PC-3 (cell line): ENCODE measurements around the gene FLCN. TPM values are rescaled to one million over a fixed set of nuclear protein-coding genes. Genes with fewer than 3 reads are reported as not detected.

Experiments
- ATAC-seq: fragments of 200-7000 bp; cut with Tn5 transposase; 2 replicates; pipeline ENCODE4 v1.9.1; 2020; ENCODE audit warnings: mild to moderate bottlenecking, moderate library complexity
- BruUV-seq: library from RNA; stranded (reverse); fragments of 400-500 nt; replicated peaks from 2 replicates; lab custom pipeline; 2021; lab: Mats Ljungman, UMichigan
- CTCF ChIA-PET: fragments of 300-600 bp; sonication (Branson Sonifier 250); formaldehyde crosslinking; loops from one replicate; lab custom pipeline; 2022; ENCODE audit warnings: antibody characterized with exemption; lab: Charles Lee
- POLR2A ChIA-PET: fragments of 300-600 bp; sonication (Branson Sonifier 250); formaldehyde crosslinking; loops from one replicate; lab custom pipeline; 2022; ENCODE audit warnings: antibody characterized with exemption; ENCODE audit not compliant: unreplicated experiment; lab: Charles Lee
- DNase-seq: peaks from one replicate; pipeline ENCODE4 v3.0.0-alpha.2; 2015
- H2AFZ ChIP-seq: fragments of 300-600 bp; sonication (generic); 2 replicates; pipeline ENCODE4 v1.6.0; 2016; ENCODE audit warnings: antibody characterized with exemption, low read length
- H3F3A ChIP-seq: fragments of 300-600 bp; sonication (generic); one replicate; pipeline ENCODE4 v1.6.0; 2017; ENCODE audit warnings: antibody characterized with exemption, low read length, control low read depth, mild to moderate bottlenecking; ENCODE audit not compliant: unreplicated experiment
- H3K27ac ChIP-seq: fragments of 300-600 bp; sonication (generic); 2 replicates; pipeline ENCODE4 v1.5.1; 2016; ENCODE audit warnings: mild to moderate bottlenecking, low read length
- H3K27me3 ChIP-seq: fragments of 300-600 bp; sonication (generic); 2 replicates; pipeline ENCODE4 v1.6.1; 2016; ENCODE audit warnings: low read length, mixed read lengths
- H3K36me3 ChIP-seq: fragments of 300-600 bp; sonication (generic); 2 replicates; pipeline ENCODE4 v1.6.1; 2016; ENCODE audit warnings: low read depth, mixed run types, low read length, mixed read lengths
- H3K4me1 ChIP-seq: fragments of 300-600 bp; sonication (generic); 2 replicates; pipeline ENCODE4 v1.5.1; 2016; ENCODE audit warnings: low read length; ENCODE audit not compliant: insufficient read depth
- H3K4me2 ChIP-seq: fragments of 300-600 bp; sonication (generic); 2 replicates; pipeline ENCODE4 v1.6.0; 2016; ENCODE audit warnings: low read length
- H3K4me3 ChIP-seq: fragments of 300-600 bp; sonication (generic); 2 replicates; pipeline ENCODE4 v1.5.1; 2016; ENCODE audit warnings: mild to moderate bottlenecking, low read length, mixed read lengths
- H3K79me2 ChIP-seq: fragments of 300-600 bp; sonication (generic); 2 replicates; pipeline ENCODE4 v1.6.1; 2017; ENCODE audit warnings: low read length, mixed read lengths
- H3K9ac ChIP-seq: fragments of 300-600 bp; sonication (generic); 2 replicates; pipeline ENCODE4 v1.6.0; 2016; ENCODE audit warnings: mild to moderate bottlenecking, low read length
- H3K9me2 ChIP-seq: fragments of 300-600 bp; sonication (generic); replicated peaks from 2 replicates; pipeline ENCODE4 v1.6.1; 2016; ENCODE audit warnings: mixed run types, low read length, mixed read lengths
- H3K9me3 ChIP-seq: fragments of 300-600 bp; sonication (generic); 2 replicates; pipeline ENCODE4 v1.6.1; 2016; ENCODE audit warnings: low read length, mixed read lengths
- H4K20me1 ChIP-seq: fragments of 300-600 bp; sonication (generic); 2 replicates; pipeline ENCODE4 v1.6.1; 2016; ENCODE audit warnings: low read length, mixed read lengths
- EZH2 ChIP-seq: fragments of 300-600 bp; sonication (generic); IDR thresholded peaks from one replicate; pipeline ENCODE4 v1.6.1; 2017; ENCODE audit warnings: antibody characterized with exemption, mild to moderate bottlenecking, low read length; ENCODE audit not compliant: unreplicated experiment
- EZH2phosphoT487 ChIP-seq: fragments of 300-600 bp; sonication (generic); IDR thresholded peaks from 2 replicates; pipeline ENCODE4 v1.6.1; 2018; ENCODE audit warnings: mild to moderate bottlenecking, antibody characterized with exemption, low read length, borderline replicate concordance
- intact Hi-C: fragments of 100-400 bp; cut with micrococcal nuclease; formaldehyde crosslinking; loops from 2 replicates; pipeline ENCODE4 v1.9.0; 2023
- total RNA-seq: library from RNA; depleted of rRNA; stranded (reverse); fragments of >200 nt; gene quantifications from 2 replicates; pipeline ENCODE4 v1.2.3, GENCODE V29; 2014
- TF ChIP-seq, protein P1 (sequence below): fragments of 300-600 bp; sonication (generic); conservative IDR thresholded peaks from 2 replicates; pipeline ENCODE4 v1.5.1; 2017; ENCODE audit warnings: antibody characterized with exemption, low read depth, mild to moderate bottlenecking, low read length

FLCN gene
- total RNA-seq, 1 experiment from 2014 or later = 30.8 TPM

DNA sequence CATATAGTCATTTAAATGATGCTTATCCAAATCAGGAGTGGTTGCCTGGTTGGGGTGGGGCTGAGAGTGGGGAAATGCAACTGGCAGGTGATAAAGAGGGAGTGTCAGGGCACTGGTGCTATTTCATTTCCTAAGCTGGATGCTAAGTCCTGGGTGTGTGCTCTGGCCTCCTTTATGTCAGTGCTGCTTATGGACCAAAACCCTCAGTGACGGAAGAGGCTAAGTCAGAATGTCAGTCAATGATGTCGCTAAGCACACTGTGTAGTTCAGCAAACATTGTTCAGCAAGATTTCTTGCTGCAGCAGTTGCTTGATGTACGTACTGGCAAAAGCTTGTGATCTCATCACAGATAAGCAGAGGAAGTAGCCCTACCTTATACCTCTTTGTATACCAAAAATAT is 16.4 kb upstream of the FLCN start:
- Histone ChIP-seq H3K9ac (no peak overlapping the region), H3K4me2 (no peak overlapping the region), H3K9me2 (no peaks in the 10 kb centered on the region), H3K4me3 (no peak overlapping the region), H3K9me3 (no peaks in the 10 kb centered on the region), H3K4me1 (no peaks in the 10 kb centered on the region), H4K20me1 (no peaks in the 10 kb centered on the region), H3K27me3 (no peaks in the 10 kb centered on the region), H3K36me3 (peaks cover 60% of the 10 kb centered on the region), H3K79me2 (no peaks in the 10 kb centered on the region), H2AFZ (no peak overlapping the region), H3K27ac (no peak overlapping the region), H3F3A (no peaks in the 10 kb centered on the region)
- DNase-seq (no peak), ATAC-seq (no peak)
- intact Hi-C loops = no loop called here
- CTCF ChIA-PET = no interaction called here
- TF ChIP-seq, protein P1, sequence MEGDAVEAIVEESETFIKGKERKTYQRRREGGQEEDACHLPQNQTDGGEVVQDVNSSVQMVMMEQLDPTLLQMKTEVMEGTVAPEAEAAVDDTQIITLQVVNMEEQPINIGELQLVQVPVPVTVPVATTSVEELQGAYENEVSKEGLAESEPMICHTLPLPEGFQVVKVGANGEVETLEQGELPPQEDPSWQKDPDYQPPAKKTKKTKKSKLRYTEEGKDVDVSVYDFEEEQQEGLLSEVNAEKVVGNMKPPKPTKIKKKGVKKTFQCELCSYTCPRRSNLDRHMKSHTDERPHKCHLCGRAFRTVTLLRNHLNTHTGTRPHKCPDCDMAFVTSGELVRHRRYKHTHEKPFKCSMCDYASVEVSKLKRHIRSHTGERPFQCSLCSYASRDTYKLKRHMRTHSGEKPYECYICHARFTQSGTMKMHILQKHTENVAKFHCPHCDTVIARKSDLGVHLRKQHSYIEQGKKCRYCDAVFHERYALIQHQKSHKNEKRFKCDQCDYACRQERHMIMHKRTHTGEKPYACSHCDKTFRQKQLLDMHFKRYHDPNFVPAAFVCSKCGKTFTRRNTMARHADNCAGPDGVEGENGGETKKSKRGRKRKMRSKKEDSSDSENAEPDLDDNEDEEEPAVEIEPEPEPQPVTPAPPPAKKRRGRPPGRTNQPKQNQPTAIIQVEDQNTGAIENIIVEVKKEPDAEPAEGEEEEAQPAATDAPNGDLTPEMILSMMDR = no peak
- TF ChIP-seq EZH2phosphoT487 (no peak), EZH2 (no peak)
- BruUV-seq = no TSS peak
- POLR2A ChIA-PET = no interaction called here

- Histone ChIP-seq H3K36me3 (peaks cover 61% of the 10 kb centered on the region), H3K27me3 (no peaks in the 10 kb centered on the region), H3K9me3 (no peaks in the 10 kb centered on the region), H3K9me2 (no peaks in the 10 kb centered on the region), H3K4me3 (no peak overlapping the region), H3F3A (no peaks in the 10 kb centered on the region), H3K4me1 (no peaks in the 10 kb centered on the region), H2AFZ (no peak overlapping the region), H3K27ac (no peak overlapping the region), H4K20me1 (no peaks in the 10 kb centered on the region), H3K9ac (no peak overlapping the region), H3K79me2 (no peaks in the 10 kb centered on the region), H3K4me2 (no peak overlapping the region)
- POLR2A ChIA-PET = no interaction called here
- CTCF ChIA-PET = no interaction called here
- no peak for DNase-seq
- BruUV-seq = no TSS peak
- intact Hi-C loops = no loop called here
- TF ChIP-seq EZH2 (no peak), EZH2phosphoT487 (no peak)
- no peak for ATAC-seq
Measured at GRCh38 chr17:17252149-17252661, 15.2 kb upstream of the FLCN start.

- Histone ChIP-seq H3K36me3 (peaks cover 43% of the 10 kb centered on the region), H2AFZ (no peak overlapping the region), H3K9me3 (no peaks in the 10 kb centered on the region), H3K9ac (no peak overlapping the region), H3K9me2 (no peaks in the 10 kb centered on the region), H3K79me2 (no peaks in the 10 kb centered on the region), H4K20me1 (no peaks in the 10 kb centered on the region), H3K4me2 (no peak overlapping the region), H3F3A (peaks cover 5% of the 10 kb centered on the region), H3K27ac (no peak overlapping the region), H3K4me3 (no peak overlapping the region), H3K4me1 (no peaks in the 10 kb centered on the region), H3K27me3 (no peaks in the 10 kb centered on the region)
- POLR2A ChIA-PET = interaction anchor here (0.6 kb wide), 1 partner anchor 11 kb away, joined by 7 read pairs; no protein-coding TSS in a partner anchor
- no TSS peak for BruUV-seq
- ATAC-seq = no peak
- DNase-seq = no peak
- TF ChIP-seq EZH2phosphoT487 (no peak), EZH2 (no peak)
- TF ChIP-seq, protein P1 = no peak
- CTCF ChIA-PET = no interaction called here
- intact Hi-C loops = no loop called here
Measured at GRCh38 chr17:17246879-17247278, 9.9 kb upstream of the FLCN start.
